Omental fat pad (tissue), 4 donors: ENCODE results near the gene MAPK10. TPM values are rescaled to one million over a fixed set of nuclear protein-coding genes. Genes with fewer than 3 reads are reported as not detected.

ENCODE experiments used
- ATAC-seq: fragments of 150-250 bp; one replicate; pipeline ENCODE4 v1.9.1; 2016; ENCODE audit warnings: mild to moderate bottlenecking, moderate library complexity; ENCODE audit not compliant: low FRiP score
- DNase-seq: peaks from one replicate; pipeline ENCODE4 v3.0.0-alpha.2; 2019; ENCODE audit warnings: low spot score
- CTCF ChIP-seq, 3 donors: fragments of 450-650 bp; IDR thresholded peaks; one replicate each; pipeline ENCODE4 v1.5.1; 2016 to 2017; ENCODE audit warnings: antibody characterized with exemption in 3 of 3, mild to moderate bottlenecking in 3 of 3, moderate library complexity in 2 of 3
- total RNA-seq, 4 donors: library from RNA; depleted of rRNA; stranded (reverse); fragments of >200 nt; gene quantifications; one replicate each; pipeline ENCODE4 v1.1.0, GENCODE V29; 2016

Gene MAPK10
- total RNA-seq, 4 donors from 2014 or later: 38.5 to 51.3 (median 41.4) TPM

- ATAC-seq: no peak
- TF ChIP-seq CTCF (IDR thresholded peaks at IDR 0.05): no peak
These were observed 109.8 kb downstream of the MAPK10 start for GRCh38 chr4:86250006-86250405.

GRCh38 chr4:86249074-86249473 lies 110.8 kb downstream of the MAPK10 start:
- no peak for TF ChIP-seq CTCF (IDR thresholded peaks at IDR 0.05)
- ATAC-seq: no peak
- no peak for DNase-seq

More at GRCh38 chr4:86250006-86250405, 109.8 kb downstream of the MAPK10 start:
- DNase-seq: no peak

- ATAC-seq: no peak
- no peak for DNase-seq
- TF ChIP-seq CTCF (IDR thresholded peaks at IDR 0.05): no peak
These were observed 111.9 kb downstream of the MAPK10 start for GRCh38 chr4:86247906-86248305.

- ATAC-seq (no peak), DNase-seq (no peak)
- TF ChIP-seq CTCF (IDR thresholded peaks at IDR 0.05): no peak
These were observed 112.5 kb downstream of the MAPK10 start for GRCh38 chr4:86247320-86247719.

GRCh38 chr4:86243750-86244149 lies 116.1 kb downstream of the MAPK10 start:
- no peak for DNase-seq
- ATAC-seq: no peak
- no peak for TF ChIP-seq CTCF (IDR thresholded peaks at IDR 0.05)

GRCh38 chr4:86242677-86243076 lies 117.2 kb downstream of the MAPK10 start:
- ATAC-seq: no peak
- TF ChIP-seq CTCF (IDR thresholded peaks at IDR 0.05): no peak

GRCh38 chr4:86235549-86235948 lies 124.3 kb downstream of the MAPK10 start:
- DNase-seq: no peak
- no peak for TF ChIP-seq CTCF (IDR thresholded peaks at IDR 0.05)
- no peak for ATAC-seq

More at GRCh38 chr4:86242677-86243076, 117.2 kb downstream of the MAPK10 start:
- no peak for DNase-seq
